OCI-LY3 (cell line): ENCODE data around the gene CMIP.

Experiments
- CTCF ChIP-seq: fragments of 200-600, 300-600 bp; sonication (generic); IDR thresholded peaks from 2 replicates; pipeline ENCODE4 v1.5.1; 2014; ENCODE audit warnings: antibody characterized with exemption, low read length, low read depth
- EZH2phosphoT487 ChIP-seq: fragments of 200-600 bp; shearing (Covaris generic); IDR thresholded peaks from 2 replicates; pipeline ENCODE4 v1.6.1; 2018; ENCODE audit warnings: antibody characterized with exemption, mixed run types, low read depth

GRCh38 chr16:81717662-81718189 is 273.1 kb downstream of the CMIP start:
- TF ChIP-seq CTCF = no peak
- TF ChIP-seq EZH2phosphoT487 = no peak
